GM12878 (cell line): ENCODE results near the gene SLC35G1. TPM values are rescaled to one million over a fixed set of nuclear protein-coding genes. Genes with fewer than 3 reads are reported as not detected.

Experiments used
- ATAC-seq: fragments of 200-7000 bp; cut with Tn5 transposase; 3 replicates; pipeline ENCODE4 v1.9.1; 2020; ENCODE audit warnings: mild to moderate bottlenecking, moderate library complexity
- BruUV-seq: library from RNA; stranded (reverse); fragments of 400-500 nt; replicated peaks from 2 replicates; lab custom pipeline; 2021; lab: Mats Ljungman, UMichigan
- CTCF ChIA-PET: fragments of 300-600 bp; sonication (Branson Sonifier 250); formaldehyde crosslinking; extraction: SDS; loops from one replicate; lab custom pipeline; 2021; ENCODE audit warnings: inconsistent platforms; lab: Yijun Ruan, JAX
- POLR2A ChIA-PET: fragments of 350-600 bp; formaldehyde crosslinking; extraction: SDS; loops from one replicate; lab custom pipeline; 2021; ENCODE audit warnings: inconsistent platforms; lab: Charles Lee
- RAD21 ChIA-PET: fragments of 300-600 bp; sonication (Branson Sonifier 250); formaldehyde crosslinking; loops from one replicate; lab custom pipeline; 2023; ENCODE audit warnings: antibody characterized with exemption; ENCODE audit not compliant: unreplicated experiment; lab: Charles Lee
- SMC1A ChIA-PET: fragments of 300-600 bp; sonication (Branson Sonifier 250); formaldehyde crosslinking; loops from one replicate; lab custom pipeline; 2023; ENCODE audit not compliant: unreplicated experiment, uncharacterized antibody; lab: Charles Lee
- DNase-seq: peaks from one replicate; pipeline ENCODE4 v3.0.0-alpha.2; 2011; ENCODE audit warnings: low read depth, low spot score
- FAIRE-seq: peaks from 3 replicates; lab custom pipeline; 2011; peaks lifted over from hg19 to GRCh38; lab: Jason Lieb, UNC
- H2AFZ ChIP-seq: 2 replicates; pipeline ENCODE4 v1.6.0; 2011; ENCODE audit warnings: low read depth, low read length, control low read depth; ENCODE audit not compliant: control insufficient read depth
- H3K27ac ChIP-seq: 2 replicates; pipeline ENCODE4 v1.5.1; 2011; ENCODE audit warnings: control low read depth; ENCODE audit not compliant: control insufficient read depth, insufficient read depth
- H3K27me3 ChIP-seq, 2 experiments: replicated peaks in 1 of 2; 2 replicates each; pipeline versions ENCODE4 v1.6.0 to v1.6.1; 2011; ENCODE audit warnings: low read length in 1 of 2; ENCODE audit not compliant: control insufficient read depth in 2 of 2, insufficient read depth in 2 of 2
- H3K36me3 ChIP-seq, 2 experiments: 2 replicates each; pipeline ENCODE4 v1.5.1; 2011; ENCODE audit warnings: low read length in 1 of 2; ENCODE audit not compliant: control insufficient read depth in 2 of 2, insufficient read depth in 2 of 2
- H3K4me1 ChIP-seq: 2 replicates; pipeline ENCODE4 v1.6.1; 2011; ENCODE audit warnings: mild to moderate bottlenecking, low read length, moderate library complexity, mixed read lengths; ENCODE audit not compliant: control insufficient read depth, insufficient read depth
- H3K4me2 ChIP-seq: 2 replicates; pipeline ENCODE4 v1.6.0; 2011; ENCODE audit warnings: control low read depth; ENCODE audit not compliant: control insufficient read depth, insufficient read depth
- H3K4me3 ChIP-seq: fragments of 200-600 bp; sonication (generic); 2 replicates; pipeline ENCODE4 v1.5.1; 2016
- H3K79me2 ChIP-seq: 2 replicates; pipeline ENCODE4 v1.6.0; 2011; ENCODE audit warnings: low read length; ENCODE audit not compliant: control insufficient read depth, insufficient read depth
- H3K9ac ChIP-seq: 2 replicates; pipeline ENCODE4 v1.8.0; 2011; ENCODE audit warnings: low read length, control low read depth, mixed read lengths; ENCODE audit not compliant: control insufficient read depth, insufficient read depth
- H3K9me3 ChIP-seq: replicated peaks from 3 replicates; pipeline ENCODE4 v1.5.1; 2011; ENCODE audit warnings: mild to moderate bottlenecking, low read length; ENCODE audit not compliant: control insufficient read depth, insufficient read depth
- H4K20me1 ChIP-seq: 2 replicates; pipeline ENCODE4 v1.6.0; 2011; ENCODE audit not compliant: control insufficient read depth, insufficient read depth
- E2F8 ChIP-seq: fragments of 450-650 bp; IDR thresholded peaks from 2 replicates; pipeline ENCODE4 v1.6.1; 2018; ENCODE audit warnings: mild to moderate bottlenecking, low read depth, moderate library complexity; ENCODE audit not compliant: partially characterized antibody
- MYC ChIP-seq: IDR thresholded peaks from 2 replicates; pipeline ENCODE4 v1.6.1; 2011; ENCODE audit warnings: mild to moderate bottlenecking, low read length, moderate library complexity, inconsistent platforms; ENCODE audit not compliant: insufficient read depth, insufficient replicate concordance, insufficient read length, severe bottlenecking
- NFYA ChIP-seq: IDR thresholded peaks from 2 replicates; pipeline ENCODE4 v1.6.1; 2011; ENCODE audit warnings: low read depth, mild to moderate bottlenecking, low read length, improper control_type of control experiment, borderline replicate concordance
- PAX5 ChIP-seq: IDR thresholded peaks from 2 replicates; pipeline ENCODE4 v1.6.1; 2011; ENCODE audit warnings: low read depth, low read length, borderline replicate concordance
- YBX1 ChIP-seq: fragments of 450-650 bp; IDR thresholded peaks from 2 replicates; pipeline ENCODE4 v1.6.1; 2016; ENCODE audit warnings: antibody characterized with exemption
- WGBS: methylation state at CpG from one replicate; pipeline ENCODE4 v1.1.6; 2016; ENCODE audit warnings: low lambda C conversion rate; ENCODE audit not compliant: insufficient replicate concordance, insufficient coverage; ENCODE audit errors: missing lambda C conversion rate; 5-methylcytosine and 5-hydroxymethylcytosine counted together
- in situ Hi-C: fragments of 300-500 bp; cut with MboI; formaldehyde crosslinking; loops from 9 replicates; pipeline ENCODE4 v1.14.3; 2018; ENCODE audit warnings: mixed read lengths
- intact Hi-C: fragments of 100-400 bp; cut with micrococcal nuclease; formaldehyde crosslinking; loops from one replicate; pipeline ENCODE4 v1.14.2; 2022; ENCODE audit not compliant: unreplicated experiment
- polyA plus RNA-seq, 11 experiments: library from polyadenylated mRNA; depleted of rRNA in 4 of 11; unstranded in 6 of 11; stranded (reverse) in 5 of 11; fragments of >200 nt; fragmentation: Nextera tagmentation in 4 of 11; fragmentation: Illumina TruSeq in 1 of 11; extraction: Ambion mirVana in 4 of 11; extraction: Trizol in 1 of 11; gene quantifications; 1 replicate in 1 of 11; 2 replicates in 10 of 11; pipeline versions ENCODE4 v1.2.1 to v1.2.3, GENCODE V29; 2011 to 2016; ENCODE audit warnings: inconsistent platforms in 2 of 11, missing spikeins in 2 of 11, low read depth in 1 of 11
- total RNA-seq, 4 experiments: library from RNA; depleted of rRNA in 3 of 4; stranded (reverse); fragments of >200 nt in 3 of 4; fragmentation: Illumina TruSeq in 1 of 4; extraction: Trizol in 1 of 4; gene quantifications; 2 replicates each; pipeline versions ENCODE4 v1.2.1 to v1.2.3, GENCODE V29; 2013 to 2021
- TF ChIP-seq, protein P1 (sequence below): fragments of 450-650 bp; IDR thresholded peaks from 2 replicates; pipeline ENCODE4 v1.6.1; 2017; ENCODE audit warnings: mild to moderate bottlenecking
- TF ChIP-seq, protein P2 (sequence below): fragments of 450-650 bp; conservative IDR thresholded peaks from 2 replicates; pipeline ENCODE4 v1.6.1; 2017; ENCODE audit warnings: mild to moderate bottlenecking, moderate library complexity

Gene SLC35G1
- total and polyA plus RNA-seq, 10 of the 15 experiments (the other 5 are each of a cell fraction or from before 2014, with no cell fraction given): 1.7 to 8.8 (median 6.7) TPM

DNA sequence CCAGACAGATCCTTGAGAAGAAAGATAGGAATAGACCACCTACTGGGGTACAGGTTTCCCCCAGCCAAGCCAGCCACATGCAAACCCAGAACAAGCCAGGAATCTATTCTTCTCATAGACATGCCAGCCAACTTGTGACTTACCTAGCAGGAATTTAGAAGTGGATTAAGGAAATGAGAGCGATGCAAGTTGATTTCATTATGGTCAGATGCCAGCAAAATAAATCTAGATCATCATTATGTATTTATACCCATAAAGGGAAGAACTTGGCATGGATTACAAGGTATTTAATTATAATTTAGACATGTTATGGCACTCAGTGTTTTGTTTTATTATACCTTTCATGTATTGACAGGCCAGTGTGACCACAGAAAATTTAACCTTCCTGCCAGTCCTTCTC, 32.8 kb downstream of the SLC35G1 start (continued):
- TF ChIP-seq, protein P1, sequence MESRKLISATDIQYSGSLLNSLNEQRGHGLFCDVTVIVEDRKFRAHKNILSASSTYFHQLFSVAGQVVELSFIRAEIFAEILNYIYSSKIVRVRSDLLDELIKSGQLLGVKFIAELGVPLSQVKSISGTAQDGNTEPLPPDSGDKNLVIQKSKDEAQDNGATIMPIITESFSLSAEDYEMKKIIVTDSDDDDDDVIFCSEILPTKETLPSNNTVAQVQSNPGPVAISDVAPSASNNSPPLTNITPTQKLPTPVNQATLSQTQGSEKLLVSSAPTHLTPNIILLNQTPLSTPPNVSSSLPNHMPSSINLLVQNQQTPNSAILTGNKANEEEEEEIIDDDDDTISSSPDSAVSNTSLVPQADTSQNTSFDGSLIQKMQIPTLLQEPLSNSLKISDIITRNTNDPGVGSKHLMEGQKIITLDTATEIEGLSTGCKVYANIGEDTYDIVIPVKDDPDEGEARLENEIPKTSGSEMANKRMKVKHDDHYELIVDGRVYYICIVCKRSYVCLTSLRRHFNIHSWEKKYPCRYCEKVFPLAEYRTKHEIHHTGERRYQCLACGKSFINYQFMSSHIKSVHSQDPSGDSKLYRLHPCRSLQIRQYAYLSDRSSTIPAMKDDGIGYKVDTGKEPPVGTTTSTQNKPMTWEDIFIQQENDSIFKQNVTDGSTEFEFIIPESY: no peak
- TF ChIP-seq E2F8 (no peak), MYC (no peak)

DNA sequence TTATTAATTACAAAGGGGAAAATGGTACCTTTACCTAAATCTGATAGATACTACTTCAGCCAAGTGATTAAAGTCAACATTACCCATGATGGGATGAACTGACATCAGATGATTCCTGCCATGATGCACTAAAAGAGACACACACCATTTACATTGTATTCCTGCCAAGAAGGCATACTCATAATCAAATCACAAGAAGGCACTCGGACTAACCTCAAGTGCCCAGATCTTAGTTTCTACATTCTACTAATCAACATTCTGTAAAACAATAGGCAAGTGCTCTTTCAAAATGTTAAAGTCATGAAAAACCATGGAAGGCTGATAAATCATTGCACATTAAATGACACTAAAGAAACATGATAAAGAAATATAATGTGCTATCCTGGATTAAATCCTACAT, 44.4 kb downstream of the SLC35G1 start:
- ChIA-PET SMC1A (no interaction called here), CTCF (no interaction called here), RAD21 (no interaction called here), POLR2A (no interaction called here)
- no TSS peak for BruUV-seq
- no peaks in the 10 kb centered on the region for H3K36me3 ChIP-seq
- ATAC-seq (no peak), FAIRE-seq (no peak), DNase-seq (no peak)
- H3K4me3 ChIP-seq: no peak overlapping the region
- H3K27me3 ChIP-seq: no peaks in the 10 kb centered on the region
- intact Hi-C loops (no loop called here), in situ Hi-C loops (no loop called here)
- no peak overlapping the region for H3K9ac ChIP-seq
- H3K9me3 ChIP-seq: no peaks in the 10 kb centered on the region
- H4K20me1 ChIP-seq: no peaks in the 10 kb centered on the region
- no peak overlapping the region for H3K4me2 ChIP-seq
- TF ChIP-seq YBX1 (no peak), PAX5 (no peak), NFYA (no peak)
- TF ChIP-seq, protein P2, sequence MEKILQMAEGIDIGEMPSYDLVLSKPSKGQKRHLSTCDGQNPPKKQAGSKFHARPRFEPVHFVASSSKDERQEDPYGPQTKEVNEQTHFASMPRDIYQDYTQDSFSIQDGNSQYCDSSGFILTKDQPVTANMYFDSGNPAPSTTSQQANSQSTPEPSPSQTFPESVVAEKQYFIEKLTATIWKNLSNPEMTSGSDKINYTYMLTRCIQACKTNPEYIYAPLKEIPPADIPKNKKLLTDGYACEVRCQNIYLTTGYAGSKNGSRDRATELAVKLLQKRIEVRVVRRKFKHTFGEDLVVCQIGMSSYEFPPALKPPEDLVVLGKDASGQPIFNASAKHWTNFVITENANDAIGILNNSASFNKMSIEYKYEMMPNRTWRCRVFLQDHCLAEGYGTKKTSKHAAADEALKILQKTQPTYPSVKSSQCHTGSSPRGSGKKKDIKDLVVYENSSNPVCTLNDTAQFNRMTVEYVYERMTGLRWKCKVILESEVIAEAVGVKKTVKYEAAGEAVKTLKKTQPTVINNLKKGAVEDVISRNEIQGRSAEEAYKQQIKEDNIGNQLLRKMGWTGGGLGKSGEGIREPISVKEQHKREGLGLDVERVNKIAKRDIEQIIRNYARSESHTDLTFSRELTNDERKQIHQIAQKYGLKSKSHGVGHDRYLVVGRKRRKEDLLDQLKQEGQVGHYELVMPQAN: no peak
- 47% methylated on average over 1 of the region's 1 CpG for WGBS
- no peak overlapping the region for H2AFZ ChIP-seq
- no peak overlapping the region for H3K27ac ChIP-seq
- no peaks in the 10 kb centered on the region for H3K4me1 ChIP-seq
- no peaks in the 10 kb centered on the region for H3K79me2 ChIP-seq
